PC-9 (cell line): ENCODE data around the gene THBS1. TPM values are rescaled to one million over a fixed set of nuclear protein-coding genes. Genes with fewer than 3 reads are reported as not detected.

Experiments used
- BruUV-seq: library from RNA; stranded (reverse); fragments of 400-500 nt; replicated peaks from 2 replicates; lab custom pipeline; 2021; lab: Mats Ljungman, UMichigan
- CTCF ChIA-PET: fragments of 300-600 bp; sonication (Branson Sonifier 250); formaldehyde crosslinking; loops from one replicate; lab custom pipeline; 2022; ENCODE audit warnings: antibody characterized with exemption; lab: Charles Lee
- POLR2A ChIA-PET: fragments of 300-600 bp; sonication (Branson Sonifier 250); formaldehyde crosslinking; loops from one replicate; lab custom pipeline; 2022; ENCODE audit warnings: antibody characterized with exemption; ENCODE audit not compliant: unreplicated experiment; lab: Charles Lee
- DNase-seq, 2 experiments: peaks; one replicate each; pipeline versions ENCODE4 v3.0.0 to v3.0.0-alpha.2; 2015 to 2022; ENCODE audit warnings: mixed read lengths in 1 of 2
- H2AFZ ChIP-seq: fragments of 200-600 bp; sonication (generic); 2 replicates; pipeline ENCODE4 v1.8.1; 2017; ENCODE audit warnings: antibody characterized with exemption
- H3F3A ChIP-seq: fragments of 200-600 bp; sonication (generic); 2 replicates; pipeline ENCODE4 v1.8.1; 2017; ENCODE audit warnings: antibody characterized with exemption, mild to moderate bottlenecking, low read depth; ENCODE audit not compliant: insufficient read depth
- H3K27ac ChIP-seq: fragments of 200-600 bp; sonication (generic); 2 replicates; pipeline ENCODE4 v1.6.1; 2016; ENCODE audit warnings: mixed run types
- H3K27me3 ChIP-seq: fragments of 200-600 bp; sonication (generic); 2 replicates; pipeline ENCODE4 v1.6.1; 2016; ENCODE audit warnings: low read depth, mixed run types; ENCODE audit not compliant: insufficient read depth
- H3K36me3 ChIP-seq: fragments of 200-600 bp; sonication (generic); 2 replicates; pipeline ENCODE4 v1.6.1; 2016; ENCODE audit warnings: low read depth, mixed run types
- H3K4me1 ChIP-seq: fragments of 200-600 bp; sonication (generic); replicated peaks from 2 replicates; pipeline ENCODE4 v1.6.1; 2016; ENCODE audit warnings: mixed run types; ENCODE audit not compliant: insufficient read depth
- H3K4me2 ChIP-seq: fragments of 200-600 bp; sonication (generic); 2 replicates; pipeline ENCODE4 v1.6.1; 2017; ENCODE audit warnings: mixed run types
- H3K4me3 ChIP-seq: fragments of 200-600 bp; sonication (generic); 2 replicates; pipeline ENCODE4 v1.6.1; 2016; ENCODE audit warnings: mixed run types
- H3K79me2 ChIP-seq: fragments of 200-600 bp; sonication (generic); 2 replicates; pipeline ENCODE4 v1.6.1; 2017; ENCODE audit warnings: low read depth, mixed run types
- H3K9me2 ChIP-seq: fragments of 200-600 bp; sonication (generic); 2 replicates; pipeline ENCODE4 v1.8.1; 2017; ENCODE audit warnings: mild to moderate bottlenecking; ENCODE audit not compliant: insufficient read depth
- H3K9me3 ChIP-seq: fragments of 200-600 bp; sonication (generic); 2 replicates; pipeline ENCODE4 v1.8.1; 2016; ENCODE audit warnings: low read depth; ENCODE audit not compliant: insufficient read depth
- H4K20me1 ChIP-seq: fragments of 200-600 bp; sonication (generic); 2 replicates; pipeline ENCODE4 v1.8.1; 2017; ENCODE audit not compliant: insufficient read depth
- CTCF ChIP-seq: fragments of 200-600 bp; sonication (generic); conservative IDR thresholded peaks from 2 replicates; pipeline ENCODE4 v1.6.1; 2017; ENCODE audit warnings: mixed run types, antibody characterized with exemption, mild to moderate bottlenecking, moderate library complexity
- EZH2 ChIP-seq: fragments of 200-600 bp; sonication (generic); IDR thresholded peaks from 2 replicates; pipeline ENCODE4 v1.8.0; 2017; ENCODE audit warnings: antibody characterized with exemption, low read depth
- intact Hi-C: fragments of 100-400 bp; cut with micrococcal nuclease; formaldehyde crosslinking; loops from one replicate; pipeline ENCODE4 v1.10.0; 2022; ENCODE audit not compliant: unreplicated experiment
- total RNA-seq: library from RNA; stranded (reverse); gene quantifications from 2 replicates; pipeline ENCODE4 v1.2.3, GENCODE V29; 2021

THBS1 gene
- total RNA-seq, 1 experiment from 2014 or later, result 406 TPM

GRCh38 chr15:39542385-39543065, 38.4 kb upstream of the THBS1 start:
- Histone ChIP-seq H3K36me3 (no peaks in the 10 kb centered on the region), H3K4me1 (no peaks in the 10 kb centered on the region), H3K4me2 (no peak overlapping the region), H3K4me3 (no peak overlapping the region), H3K27ac (no peak overlapping the region), H3K27me3 (no peaks in the 10 kb centered on the region), H3K79me2 (no peaks in the 10 kb centered on the region), H4K20me1 (no peaks in the 10 kb centered on the region), H3K9me2 (no peaks in the 10 kb centered on the region), H3F3A (no peaks in the 10 kb centered on the region), H2AFZ (no peak overlapping the region), H3K9me3 (no peaks in the 10 kb centered on the region; the same call in 1 of the 2 replicates)
- ChIA-PET POLR2A (no interaction called here), CTCF (no interaction called here)
- intact Hi-C loops, result no loop called here
- TF ChIP-seq CTCF (no peak), EZH2 (no peak)
- DNase-seq, result no peak
- BruUV-seq, result no TSS peak

- no peaks in the 10 kb centered on the region for H3K27me3 ChIP-seq
- intact Hi-C loops, result no loop called here
Measured at GRCh38 chr15:39543651-39544050, 37.2 kb upstream of the THBS1 start.

GRCh38 chr15:39546842-39547241, 34.0 kb upstream of the THBS1 start:
- BruUV-seq, result no TSS peak
- H3F3A ChIP-seq, result no peaks in the 10 kb centered on the region
- H3K27me3 ChIP-seq, result no peaks in the 10 kb centered on the region
- intact Hi-C loops, result no loop called here
- no peak overlapping the region for H2AFZ ChIP-seq
- H3K9me2 ChIP-seq, result no peaks in the 10 kb centered on the region
- CTCF ChIA-PET, result no interaction called here
- no peak overlapping the region for H3K4me3 ChIP-seq
- H3K9me3 ChIP-seq, result no peaks in the 10 kb centered on the region; the same call in 1 of the 2 replicates
- no peaks in the 10 kb centered on the region for H3K79me2 ChIP-seq
- no peak for TF ChIP-seq EZH2
- TF ChIP-seq CTCF, result no peak
- H3K4me2 ChIP-seq, result no peak overlapping the region
- H3K36me3 ChIP-seq, result no peaks in the 10 kb centered on the region
- no peaks in the 10 kb centered on the region for H3K4me1 ChIP-seq
- DNase-seq, result no peak
- POLR2A ChIA-PET, result no interaction called here
- H4K20me1 ChIP-seq, result no peaks in the 10 kb centered on the region
- no peak overlapping the region for H3K27ac ChIP-seq

More at GRCh38 chr15:39543651-39544050, 37.2 kb upstream of the THBS1 start:
- Histone ChIP-seq H3K4me3 (no peak overlapping the region), H3K4me2 (no peak overlapping the region), H3K9me2 (no peaks in the 10 kb centered on the region), H3K36me3 (no peaks in the 10 kb centered on the region), H3K79me2 (no peaks in the 10 kb centered on the region), H3K9me3 (no peaks in the 10 kb centered on the region; the same call in 1 of the 2 replicates), H4K20me1 (no peaks in the 10 kb centered on the region), H3K27ac (no peak overlapping the region), H2AFZ (no peak overlapping the region), H3K4me1 (no peaks in the 10 kb centered on the region), H3F3A (no peaks in the 10 kb centered on the region)
- DNase-seq, result no peak
- BruUV-seq, result no TSS peak
- no peak for TF ChIP-seq CTCF
- TF ChIP-seq EZH2, result no peak
- POLR2A ChIA-PET, result no interaction called here
- CTCF ChIA-PET, result no interaction called here
